Measurements from ENCODE around the gene HMCES.
"Not testable (repeated sequence)": the region's sequence is repeated elsewhere in the genome, so short reads cannot be mapped to it uniquely, and the experiment has no call there.

Gene HMCES

GRCh38 chr3:129320825-129321487 lies 42.3 kb downstream of the HMCES start:
- DNase-seq (ENCODE audit: low read depth in 3 of 3), result no peak

- no peak for DNase-seq (ENCODE audit: low read depth in 3 of 3)
Observed at GRCh38 chr3:129321887-129322286, 43.2 kb downstream of the HMCES start.

- DNase-seq (ENCODE audit: low read depth in 3 of 3), result no peak
Observed at GRCh38 chr3:129323651-129324294, 45.1 kb downstream of the HMCES start.

- no peak for DNase-seq (ENCODE audit: low read depth in 3 of 3)
Observed at GRCh38 chr3:129324855-129325254, 46.2 kb downstream of the HMCES start.

- no peak for DNase-seq (ENCODE audit: low read depth in 3 of 3)
Observed at GRCh38 chr3:129325383-129325782, 46.7 kb downstream of the HMCES start.

- DNase-seq (ENCODE audit: low read depth in 3 of 3), result no peak
Observed at GRCh38 chr3:129326138-129326537, 47.5 kb downstream of the HMCES start.

- no peak for DNase-seq (ENCODE audit: low read depth in 3 of 3)
Observed at GRCh38 chr3:129326595-129326994, 47.9 kb downstream of the HMCES start.

GRCh38 chr3:129327510-129327909 lies 48.8 kb downstream of the HMCES start:
- no peak for DNase-seq (ENCODE audit: low read depth in 3 of 3)

GRCh38 chr3:129329858-129330257 lies 51.2 kb downstream of the HMCES start:
- DNase-seq (ENCODE audit: low read depth in 3 of 3), result no peak

- no peak for DNase-seq (ENCODE audit: low read depth in 3 of 3)
Observed at GRCh38 chr3:129330409-129330808, 51.7 kb downstream of the HMCES start.

- no peak for DNase-seq (ENCODE audit: low read depth in 3 of 3)
Observed at GRCh38 chr3:129333891-129334290, 55.2 kb downstream of the HMCES start.

- no peak for DNase-seq (ENCODE audit: low read depth in 3 of 3)
Observed at GRCh38 chr3:129336093-129336706, 57.5 kb downstream of the HMCES start.

GRCh38 chr3:129337719-129338118 lies 59.0 kb downstream of the HMCES start:
- DNase-seq (ENCODE audit: low read depth in 3 of 3), result not testable (repeated sequence)

GRCh38 chr3:129339186-129339585 lies 60.5 kb downstream of the HMCES start:
- DNase-seq (ENCODE audit: low read depth in 3 of 3), result not testable (repeated sequence)

GRCh38 chr3:129339833-129340232 lies 61.2 kb downstream of the HMCES start:
- not testable (repeated sequence) for DNase-seq (ENCODE audit: low read depth in 3 of 3)

- no peak for DNase-seq (ENCODE audit: low read depth in 3 of 3)
Observed at GRCh38 chr3:129341331-129342141, 62.9 kb downstream of the HMCES start.

GRCh38 chr3:129343643-129344360 lies 65.1 kb downstream of the HMCES start:
- peak in 1 of 3 donors; percentile 23 for DNase-seq (ENCODE audit: low read depth in 3 of 3)

GRCh38 chr3:129344540-129345220 lies 66.0 kb downstream of the HMCES start:
- DNase-seq (ENCODE audit: low read depth in 3 of 3), result no peak

GRCh38 chr3:129345281-129345680 lies 66.6 kb downstream of the HMCES start:
- no peak for DNase-seq (ENCODE audit: low read depth in 3 of 3)

GRCh38 chr3:129345971-129346370 lies 67.3 kb downstream of the HMCES start:
- no peak for DNase-seq (ENCODE audit: low read depth in 3 of 3)
